Endothelial cell of umbilical vein (primary cell): ENCODE results near the gene ZBED5. TPM values are rescaled to one million over a fixed set of nuclear protein-coding genes. Genes with fewer than 3 reads are reported as not detected.

Experiments
- BruUV-seq: library from RNA; stranded (reverse); fragments of 400-500 nt; replicated peaks from 2 replicates; lab custom pipeline; 2021; lab: Mats Ljungman, UMichigan
- CTCF ChIA-PET: fragments of 300-600, 350-600 bp; sonication (Branson Sonifier 250); formaldehyde crosslinking; loops from one replicate; lab custom pipeline; 2021; ENCODE audit warnings: antibody characterized with exemption, inconsistent platforms; lab: Charles Lee
- POLR2A ChIA-PET: fragments of 300-600, 350-600 bp; sonication (Branson Sonifier 250); formaldehyde crosslinking; loops from one replicate; lab custom pipeline; 2021; ENCODE audit warnings: antibody characterized with exemption, inconsistent platforms; lab: Charles Lee
- DNase-seq: peaks from one replicate; pipeline ENCODE4 v3.0.0-alpha.2; 2011; ENCODE audit warnings: low read depth, low spot score
- FAIRE-seq: peaks from 2 replicates; lab custom pipeline; 2011; peaks lifted over from hg19 to GRCh38; lab: Jason Lieb, UNC
- H2AFZ ChIP-seq: 2 replicates; pipeline ENCODE4 v1.6.0; 2012; ENCODE audit warnings: low read depth, low read length, control low read depth, inconsistent platforms
- H3K27ac ChIP-seq: 2 replicates; pipeline ENCODE4 v1.5.1; 2011; ENCODE audit warnings: low read depth, mild to moderate bottlenecking, control low read depth, low read length, moderate library complexity; ENCODE audit not compliant: insufficient read depth
- H3K27me3 ChIP-seq, 2 experiments: 2 replicates each; pipeline versions ENCODE4 v1.6.0 to v1.6.1; 2011; ENCODE audit warnings: low read length in 2 of 2, mixed read lengths in 1 of 2; ENCODE audit not compliant: control insufficient read depth in 2 of 2, insufficient read depth in 2 of 2
- H3K36me3 ChIP-seq, 2 experiments: 2 replicates in 1 of 2; 3 replicates in 1 of 2; pipeline ENCODE4 v1.5.1; 2011; ENCODE audit warnings: low read length in 2 of 2, mild to moderate bottlenecking in 1 of 2, moderate library complexity in 1 of 2; ENCODE audit not compliant: control insufficient read depth in 2 of 2, insufficient read depth in 2 of 2; ENCODE audit errors: extremely low read depth in 1 of 2
- H3K4me1 ChIP-seq: 3 replicates; pipeline ENCODE4 v1.5.1; 2011; ENCODE audit warnings: mild to moderate bottlenecking, low read length; ENCODE audit not compliant: control insufficient read depth, insufficient read depth; ENCODE audit errors: extremely low read depth
- H3K4me2 ChIP-seq: 2 replicates; pipeline ENCODE4 v1.6.1; 2011; ENCODE audit warnings: low read length, control low read depth, mixed read lengths; ENCODE audit not compliant: insufficient read depth
- H3K4me3 ChIP-seq, 3 experiments: fragments of 200-600 bp in 1 of 3; sonication (generic), shearing (Covaris generic) in 1 of 3; replicated peaks in 1 of 3; 2 replicates each; pipeline ENCODE4 v1.5.1; 2011 to 2016; ENCODE audit warnings: control low read depth in 3 of 3, low read length in 3 of 3, mild to moderate bottlenecking in 2 of 3, inconsistent platforms in 1 of 3, low read depth in 1 of 3, moderate library complexity in 1 of 3; ENCODE audit not compliant: insufficient read depth in 1 of 3
- H3K79me2 ChIP-seq: 2 replicates; pipeline ENCODE4 v1.6.0; 2012; ENCODE audit warnings: low read length, inconsistent platforms; ENCODE audit not compliant: control insufficient read depth, insufficient read depth
- H3K9ac ChIP-seq: replicated peaks from 2 replicates; pipeline ENCODE3; 2011; ENCODE audit warnings: low read length, control low read depth; ENCODE audit not compliant: insufficient read depth; ENCODE audit errors: extremely low read depth
- H3K9me1 ChIP-seq: replicated peaks from 3 replicates; pipeline ENCODE4 v1.6.0; 2011; ENCODE audit warnings: mild to moderate bottlenecking, low read length; ENCODE audit not compliant: control insufficient read depth, insufficient read depth; ENCODE audit errors: extremely low read depth
- H3K9me3 ChIP-seq: replicated peaks from 2 replicates; pipeline ENCODE4 v1.5.1; 2012; ENCODE audit warnings: low read length, inconsistent platforms; ENCODE audit not compliant: control insufficient read depth, insufficient read depth
- H4K20me1 ChIP-seq: replicated peaks from 2 replicates; pipeline ENCODE3; 2011; ENCODE audit warnings: mild to moderate bottlenecking, low read length; ENCODE audit not compliant: control insufficient read depth, insufficient read depth; ENCODE audit errors: extremely low read depth
- EZH2 ChIP-seq: IDR thresholded peaks from 2 replicates; pipeline ENCODE4 v1.6.1; 2012; ENCODE audit warnings: borderline replicate concordance, low read depth, mild to moderate bottlenecking, moderate library complexity, low read length, inconsistent platforms; ENCODE audit not compliant: severe bottlenecking
- FOS ChIP-seq: IDR thresholded peaks from 2 replicates; pipeline ENCODE4 v1.6.1; 2011; ENCODE audit warnings: mild to moderate bottlenecking, low read length, moderate library complexity, borderline replicate concordance; ENCODE audit not compliant: insufficient read depth
- GATA2 ChIP-seq: IDR thresholded peaks from 2 replicates; pipeline ENCODE4 v1.7.0; 2011; ENCODE audit warnings: low read depth, mild to moderate bottlenecking, moderate library complexity, mixed read lengths, low read length; ENCODE audit not compliant: insufficient read length, insufficient read depth
- JUN ChIP-seq: IDR thresholded peaks from 2 replicates; pipeline ENCODE4 v1.6.1; 2011; ENCODE audit warnings: borderline replicate concordance, low read depth; ENCODE audit not compliant: insufficient read length, insufficient read depth
- MYC ChIP-seq: IDR thresholded peaks from one replicate; pipeline ENCODE4 v1.6.1; 2011; ENCODE audit warnings: mild to moderate bottlenecking, low read depth, low read length
- POLR2A ChIP-seq: IDR thresholded peaks from 2 replicates; pipeline ENCODE4 v1.6.1; 2012; ENCODE audit warnings: low read depth, mild to moderate bottlenecking, control low read depth, low read length
- POLR2AphosphoS5 ChIP-seq: IDR thresholded peaks from 2 replicates; pipeline ENCODE4 v1.6.1; 2012; ENCODE audit warnings: low read depth, mild to moderate bottlenecking, control low read depth, low read length, moderate library complexity; ENCODE audit not compliant: insufficient read depth
- dilution Hi-C: fragments of 300-500 bp; cut with MboI; formaldehyde crosslinking; loops from one replicate; pipeline ENCODE4 v1.15.0; 2019; ENCODE audit warnings: low sequenced_read_pairs; ENCODE audit not compliant: extremely low pct_ligation_motif_present
- intact Hi-C: fragments of 100-400 bp; cut with micrococcal nuclease; formaldehyde crosslinking; loops from one replicate; pipeline ENCODE4 v1.10.0; 2022
- polyA plus RNA-seq, 4 experiments: library from polyadenylated mRNA; depleted of rRNA in 3 of 4; stranded (reverse) in 3 of 4; unstranded in 1 of 4; fragments of >200 nt; gene quantifications; 2 replicates each; pipeline versions ENCODE4 v1.2.1 to v1.2.3, GENCODE V29; 2011 to 2012; ENCODE audit warnings: missing spikeins in 1 of 4
- total RNA-seq: library from RNA; stranded (reverse); gene quantifications from 2 replicates; pipeline ENCODE4 v1.2.3, GENCODE V29; 2021
- TF ChIP-seq, protein P1 (sequence below), 2 donors: IDR thresholded peaks; 1 replicate in 1 of 2; 2 replicates in 1 of 2; pipeline ENCODE4 v1.5.1; 2011; ENCODE audit warnings: low read length in 2 of 2, mild to moderate bottlenecking in 2 of 2, moderate library complexity in 2 of 2, control low read depth in 1 of 2, inconsistent platforms in 1 of 2, low read depth in 1 of 2; ENCODE audit not compliant: insufficient read depth in 1 of 2; ENCODE audit errors: extremely low read depth in 1 of 2
- TF ChIP-seq, protein P2 (sequence below): IDR thresholded peaks from 2 replicates; pipeline ENCODE4 v1.6.1; 2011; ENCODE audit not compliant: insufficient read depth, insufficient read length

ZBED5 gene
- total and polyA plus RNA-seq, 2 donors (not counting 3 experiments of a cell fraction or from before 2014, with no cell fraction given), result 41.2 to 59.4 TPM

DNA sequence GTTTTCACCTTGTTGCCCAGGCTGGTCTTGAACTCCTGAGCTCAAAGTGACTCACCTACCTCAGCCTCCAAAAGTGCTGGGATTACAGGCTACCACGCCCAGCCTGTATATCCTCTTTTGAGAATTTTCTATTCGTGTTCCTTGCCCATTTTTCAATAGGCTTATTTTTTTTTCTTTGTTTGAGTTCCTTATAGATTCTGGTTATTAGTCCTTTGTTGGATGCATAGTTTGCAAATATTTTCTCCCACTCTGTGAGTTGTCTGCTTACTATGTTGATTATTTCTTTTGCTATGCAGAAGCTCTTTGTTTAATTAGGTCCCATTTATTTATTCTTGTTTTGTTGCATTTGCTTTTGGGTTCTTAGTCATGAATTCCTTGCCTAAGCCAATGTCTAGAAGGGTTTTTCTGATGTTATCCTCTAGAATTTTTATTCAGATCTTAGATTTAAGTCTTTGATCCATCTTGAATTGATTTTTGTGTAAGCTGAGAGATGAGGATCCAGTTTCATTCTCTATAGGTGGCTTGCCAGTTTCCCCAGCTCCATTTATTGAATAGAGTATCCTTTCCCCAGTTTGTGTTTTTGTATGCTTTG lies 17.7 kb upstream of the ZBED5 start:
- no peaks in the 10 kb centered on the region for H3K9me1 ChIP-seq
- FAIRE-seq, result peak; percentile 69
- TF ChIP-seq MYC (no peak), EZH2 (no peak), GATA2 (no peak), FOS (no peak), JUN (no peak), POLR2AphosphoS5 (no peak), POLR2A (no peak)
- TF ChIP-seq, protein P1, sequence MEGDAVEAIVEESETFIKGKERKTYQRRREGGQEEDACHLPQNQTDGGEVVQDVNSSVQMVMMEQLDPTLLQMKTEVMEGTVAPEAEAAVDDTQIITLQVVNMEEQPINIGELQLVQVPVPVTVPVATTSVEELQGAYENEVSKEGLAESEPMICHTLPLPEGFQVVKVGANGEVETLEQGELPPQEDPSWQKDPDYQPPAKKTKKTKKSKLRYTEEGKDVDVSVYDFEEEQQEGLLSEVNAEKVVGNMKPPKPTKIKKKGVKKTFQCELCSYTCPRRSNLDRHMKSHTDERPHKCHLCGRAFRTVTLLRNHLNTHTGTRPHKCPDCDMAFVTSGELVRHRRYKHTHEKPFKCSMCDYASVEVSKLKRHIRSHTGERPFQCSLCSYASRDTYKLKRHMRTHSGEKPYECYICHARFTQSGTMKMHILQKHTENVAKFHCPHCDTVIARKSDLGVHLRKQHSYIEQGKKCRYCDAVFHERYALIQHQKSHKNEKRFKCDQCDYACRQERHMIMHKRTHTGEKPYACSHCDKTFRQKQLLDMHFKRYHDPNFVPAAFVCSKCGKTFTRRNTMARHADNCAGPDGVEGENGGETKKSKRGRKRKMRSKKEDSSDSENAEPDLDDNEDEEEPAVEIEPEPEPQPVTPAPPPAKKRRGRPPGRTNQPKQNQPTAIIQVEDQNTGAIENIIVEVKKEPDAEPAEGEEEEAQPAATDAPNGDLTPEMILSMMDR (IDR thresholded peaks at IDR 0.05; ENCODE audit: extremely low read depth in 1 of 2, insufficient read depth in 1 of 2, low read depth in 1 of 2, low read length in 2 of 2), result no peak
- TF ChIP-seq, protein P2, sequence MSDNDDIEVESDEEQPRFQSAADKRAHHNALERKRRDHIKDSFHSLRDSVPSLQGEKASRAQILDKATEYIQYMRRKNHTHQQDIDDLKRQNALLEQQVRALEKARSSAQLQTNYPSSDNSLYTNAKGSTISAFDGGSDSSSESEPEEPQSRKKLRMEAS, result no peak
- ChIA-PET CTCF (interaction anchor here (1.0 kb wide), 1 partner anchor 58 kb away, joined by 5 read pairs; no protein-coding TSS in a partner anchor), POLR2A (no interaction called here)
- dilution Hi-C loops (no loop called here), intact Hi-C loops (loop anchor here (5.0 kb wide), 1 partner anchor 37 kb away; no protein-coding TSS in a partner anchor)
- no peaks in the 10 kb centered on the region for H3K36me3 ChIP-seq
- H3K4me3 ChIP-seq, result no peak overlapping the region
- DNase-seq, result no peak
- no peak overlapping the region for H3K4me2 ChIP-seq
- BruUV-seq, result no TSS peak
- H3K9ac ChIP-seq, result no peak overlapping the region
- H3K27me3 ChIP-seq, result no peaks in the 10 kb centered on the region
- no peaks in the 10 kb centered on the region for H3K9me3 ChIP-seq
- H4K20me1 ChIP-seq, result no peaks in the 10 kb centered on the region
- no peaks in the 10 kb centered on the region for H3K79me2 ChIP-seq
- no peak overlapping the region for H2AFZ ChIP-seq
- no peak overlapping the region for H3K27ac ChIP-seq
- H3K4me1 ChIP-seq, result no peaks in the 10 kb centered on the region
